Fibroblast of lung (primary cell): ENCODE data around the gene NBEA. TPM values are rescaled to one million over a fixed set of nuclear protein-coding genes. Genes with fewer than 3 reads are reported as not detected.

ENCODE experiments used
- DNase-seq, 2 donors: peaks; one replicate each; pipeline versions ENCODE4 v3.0.0 to v3.0.0-alpha.2; 2010; ENCODE audit warnings: low read depth in 2 of 2
- H2AFZ ChIP-seq: 2 replicates; pipeline ENCODE4 v1.5.1; 2012; ENCODE audit warnings: low read length, control low read depth, inconsistent platforms
- H3K27ac ChIP-seq: 2 replicates; pipeline ENCODE4 v1.5.1; 2011; ENCODE audit warnings: low read length, control low read depth; ENCODE audit not compliant: insufficient read depth
- H3K27me3 ChIP-seq: 2 replicates; pipeline ENCODE4 v1.5.1; 2011; ENCODE audit warnings: mild to moderate bottlenecking, low read length; ENCODE audit not compliant: control insufficient read depth, insufficient read depth
- H3K36me3 ChIP-seq: 2 replicates; pipeline ENCODE4 v1.5.1; 2011; ENCODE audit warnings: low read length; ENCODE audit not compliant: control insufficient read depth, insufficient read depth
- H3K4me1 ChIP-seq: 2 replicates; pipeline ENCODE4 v1.5.1; 2011; ENCODE audit warnings: low read length; ENCODE audit not compliant: control insufficient read depth, insufficient read depth; ENCODE audit errors: extremely low read depth
- H3K4me2 ChIP-seq: 2 replicates; pipeline ENCODE4 v1.5.1; 2011; ENCODE audit warnings: low read length, control low read depth; ENCODE audit not compliant: insufficient read depth; ENCODE audit errors: extremely low read depth
- H3K4me3 ChIP-seq, 4 experiments: fragments of 200-600 bp in 1 of 4; sonication (generic) in 1 of 4; replicated peaks in 1 of 4; 2 replicates each; pipeline ENCODE4 v1.5.1; 2011 to 2016; ENCODE audit warnings: low read length in 4 of 4, low read depth in 3 of 4, mild to moderate bottlenecking in 3 of 4, control low read depth in 2 of 4, inconsistent platforms in 1 of 4, mixed read lengths in 1 of 4; ENCODE audit not compliant: insufficient read depth in 1 of 4; ENCODE audit errors: control extremely low read depth in 1 of 4
- H3K79me2 ChIP-seq: 2 replicates; pipeline ENCODE4 v1.5.1; 2012; ENCODE audit warnings: mild to moderate bottlenecking, low read length, inconsistent platforms; ENCODE audit not compliant: control insufficient read depth, insufficient read depth
- H3K9ac ChIP-seq: 2 replicates; pipeline ENCODE4 v1.5.1; 2011; ENCODE audit warnings: mild to moderate bottlenecking, low read length, control low read depth; ENCODE audit not compliant: insufficient read depth
- H3K9me3 ChIP-seq: 2 replicates; pipeline ENCODE4 v1.5.1; 2012; ENCODE audit warnings: low read depth, low read length; ENCODE audit not compliant: control insufficient read depth, insufficient read depth
- H4K20me1 ChIP-seq: 2 replicates; pipeline ENCODE4 v1.5.1; 2011; ENCODE audit warnings: low read length; ENCODE audit not compliant: control insufficient read depth, insufficient read depth; ENCODE audit errors: extremely low read depth
- EZH2 ChIP-seq: IDR thresholded peaks from 2 replicates; pipeline ENCODE4 v1.5.1; 2012; ENCODE audit warnings: low read length, control low read depth, mild to moderate bottlenecking; ENCODE audit errors: missing control alignments
- polyA plus RNA-seq, 2 donors: library from polyadenylated mRNA; depleted of rRNA in 1 of 2; stranded (reverse) in 1 of 2; unstranded in 1 of 2; fragments of >200 nt; gene quantifications; 2 replicates each; pipeline ENCODE4 v1.2.1, GENCODE V29; 2011 to 2012; ENCODE audit warnings: missing spikeins in 1 of 2
- total RNA-seq: library from RNA; depleted of rRNA; stranded (reverse); fragments of >200 nt; gene quantifications from 2 replicates; pipeline ENCODE4 v1.2.1, GENCODE V29; 2014
- TF ChIP-seq, protein P1 (sequence below), 2 donors: IDR thresholded peaks in 1 of 2; conservative IDR thresholded peaks in 1 of 2; 1 replicate in 1 of 2; 2 replicates in 1 of 2; pipeline ENCODE4 v1.5.1; 2011 to 2012; ENCODE audit warnings: low read length in 2 of 2, control low read depth in 1 of 2, inconsistent platforms in 1 of 2, low read depth in 1 of 2, mild to moderate bottlenecking in 1 of 2

Gene NBEA
- total and polyA plus RNA-seq, 2 donors (not counting 1 experiment from before 2014, with no cell fraction given): 3.6 to 7.8 TPM

DNA sequence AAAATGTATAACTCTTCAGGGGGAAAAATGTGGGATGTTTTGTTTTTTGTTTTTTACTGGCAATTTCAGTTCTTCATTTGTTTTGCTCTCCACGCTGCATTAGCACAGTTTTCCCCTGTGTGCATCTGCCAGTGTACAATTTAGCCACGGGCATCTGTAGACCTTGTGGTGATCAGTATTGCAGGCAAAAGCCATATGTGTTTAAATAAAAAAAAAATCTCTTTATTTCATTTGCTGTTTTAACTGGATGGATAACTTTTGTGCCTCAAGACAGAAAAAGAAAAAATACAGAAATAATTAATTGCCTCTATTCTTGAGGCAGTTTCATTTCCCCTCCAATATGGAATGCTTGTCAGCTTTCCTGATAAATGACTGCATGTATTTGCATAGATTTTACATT lies 542.3 kb downstream of the NBEA start:
- H3K9me3 ChIP-seq: no peaks in the 10 kb centered on the region
- H3K36me3 ChIP-seq: no peaks in the 10 kb centered on the region
- H3K4me3 ChIP-seq: no peak overlapping the region
- DNase-seq: no peak
- TF ChIP-seq EZH2: no peak
- TF ChIP-seq, protein P1, sequence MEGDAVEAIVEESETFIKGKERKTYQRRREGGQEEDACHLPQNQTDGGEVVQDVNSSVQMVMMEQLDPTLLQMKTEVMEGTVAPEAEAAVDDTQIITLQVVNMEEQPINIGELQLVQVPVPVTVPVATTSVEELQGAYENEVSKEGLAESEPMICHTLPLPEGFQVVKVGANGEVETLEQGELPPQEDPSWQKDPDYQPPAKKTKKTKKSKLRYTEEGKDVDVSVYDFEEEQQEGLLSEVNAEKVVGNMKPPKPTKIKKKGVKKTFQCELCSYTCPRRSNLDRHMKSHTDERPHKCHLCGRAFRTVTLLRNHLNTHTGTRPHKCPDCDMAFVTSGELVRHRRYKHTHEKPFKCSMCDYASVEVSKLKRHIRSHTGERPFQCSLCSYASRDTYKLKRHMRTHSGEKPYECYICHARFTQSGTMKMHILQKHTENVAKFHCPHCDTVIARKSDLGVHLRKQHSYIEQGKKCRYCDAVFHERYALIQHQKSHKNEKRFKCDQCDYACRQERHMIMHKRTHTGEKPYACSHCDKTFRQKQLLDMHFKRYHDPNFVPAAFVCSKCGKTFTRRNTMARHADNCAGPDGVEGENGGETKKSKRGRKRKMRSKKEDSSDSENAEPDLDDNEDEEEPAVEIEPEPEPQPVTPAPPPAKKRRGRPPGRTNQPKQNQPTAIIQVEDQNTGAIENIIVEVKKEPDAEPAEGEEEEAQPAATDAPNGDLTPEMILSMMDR (conservative IDR thresholded peaks at IDR 0.05 in 1 of 2, IDR thresholded peaks at IDR 0.05 in 1 of 2; ENCODE audit: low read depth in 1 of 2, low read length in 2 of 2): no peak
- no peak overlapping the region for H3K27ac ChIP-seq
- no peaks in the 10 kb centered on the region for H3K27me3 ChIP-seq
- no peaks in the 10 kb centered on the region for H4K20me1 ChIP-seq
- no peaks in the 10 kb centered on the region for H3K4me1 ChIP-seq
- H3K79me2 ChIP-seq: no peaks in the 10 kb centered on the region
- no peak overlapping the region for H3K4me2 ChIP-seq
- H2AFZ ChIP-seq: no peak overlapping the region
- H3K9ac ChIP-seq: no peak overlapping the region

DNA sequence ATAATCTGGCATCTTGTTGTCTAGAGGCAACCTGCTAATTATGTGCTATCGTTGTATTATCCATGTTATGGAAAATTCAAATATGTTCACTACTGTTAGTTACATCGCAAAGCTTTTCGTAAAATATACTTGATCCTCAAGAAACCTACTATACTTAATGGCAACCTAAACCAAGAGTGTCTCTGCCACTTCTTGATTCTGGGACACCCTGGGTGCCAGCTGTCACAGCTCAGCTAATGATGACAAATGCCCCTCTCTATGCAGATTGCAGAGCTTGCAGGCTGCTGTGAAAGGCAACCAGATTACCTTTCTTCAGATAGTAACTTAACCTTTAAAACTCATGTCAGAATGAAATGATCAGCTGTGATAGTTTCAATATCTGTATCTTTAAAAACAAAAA lies 543.4 kb downstream of the NBEA start:
- no peaks in the 10 kb centered on the region for H3K79me2 ChIP-seq
- no peaks in the 10 kb centered on the region for H3K9me3 ChIP-seq
- no peaks in the 10 kb centered on the region for H3K4me1 ChIP-seq
- no peak overlapping the region for H3K9ac ChIP-seq
- H3K27ac ChIP-seq: no peak overlapping the region
- no peak overlapping the region for H2AFZ ChIP-seq
- H3K4me3 ChIP-seq: no peak overlapping the region
- no peaks in the 10 kb centered on the region for H4K20me1 ChIP-seq
- H3K36me3 ChIP-seq: no peaks in the 10 kb centered on the region
- no peak for DNase-seq
- H3K4me2 ChIP-seq: no peak overlapping the region
- no peaks in the 10 kb centered on the region for H3K27me3 ChIP-seq
- no peak for TF ChIP-seq EZH2
- TF ChIP-seq, protein P1 (conservative IDR thresholded peaks at IDR 0.05 in 1 of 2, IDR thresholded peaks at IDR 0.05 in 1 of 2; ENCODE audit: low read depth in 1 of 2, low read length in 2 of 2): no peak

DNA sequence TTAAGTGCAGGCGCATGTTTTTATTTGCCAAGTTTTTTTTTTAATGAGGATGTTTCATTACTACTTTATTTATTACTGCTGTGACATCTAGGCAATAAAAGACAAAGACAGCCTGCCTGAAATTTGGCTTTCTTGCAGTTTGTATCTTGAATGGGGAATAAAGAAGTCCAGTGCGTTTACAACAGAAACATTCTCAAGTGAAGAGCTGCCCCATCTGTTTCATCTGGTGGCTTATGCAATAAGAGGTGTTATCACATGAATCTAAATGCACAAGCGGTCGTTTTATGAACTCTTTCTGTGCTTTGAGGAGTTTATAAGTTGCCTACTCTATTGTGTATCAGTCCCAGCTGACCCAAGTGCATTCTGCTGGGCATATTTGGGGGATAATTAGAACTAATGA lies 547.0 kb downstream of the NBEA start:
- no peak for DNase-seq
- Histone ChIP-seq H3K4me2 (no peak overlapping the region), H3K4me1 (no peaks in the 10 kb centered on the region), H3K9me3 (no peaks in the 10 kb centered on the region), H3K79me2 (no peaks in the 10 kb centered on the region), H3K4me3 (no peak overlapping the region), H3K27ac (no peak overlapping the region), H3K27me3 (no peaks in the 10 kb centered on the region), H2AFZ (no peak overlapping the region), H3K9ac (no peak overlapping the region), H4K20me1 (no peaks in the 10 kb centered on the region), H3K36me3 (no peaks in the 10 kb centered on the region)
- TF ChIP-seq, protein P1 (conservative IDR thresholded peaks at IDR 0.05 in 1 of 2, IDR thresholded peaks at IDR 0.05 in 1 of 2; ENCODE audit: low read depth in 1 of 2, low read length in 2 of 2): no peak
- no peak for TF ChIP-seq EZH2
